T1000 (cell line): ENCODE measurements around the gene RDH16.

Experiments used
- DNase-seq: peaks from one replicate; lab custom pipeline; 2025; ENCODE audit warnings: mixed read lengths; lab: John Stamatoyannopoulos, UW

The RDH16 gene

GRCh38 chr12:56957229-56958052 lies at the start of gene RDH16:
Gene RDH16 (minus strand): TSS chr12:56957608. CDS start chr12:56957462, 146 bp downstream.
- no peak for DNase-seq

GRCh38 chr12:57006809-57007475 lies 49.5 kb upstream of the RDH16 start:
- no peak for DNase-seq

GRCh38 chr12:57005980-57006808 lies 48.8 kb upstream of the RDH16 start, which contains the start of gene ZBTB39:
Gene ZBTB39 (minus strand): TSS chr12:57006546. CDS start chr12:57004917, 1,629 bp downstream.
- peak; percentile 36 for DNase-seq

- no peak for DNase-seq
These were observed 47.2 kb upstream of the RDH16 start for GRCh38 chr12:57004651-57005050.

GRCh38 chr12:57003395-57003794 lies 46.0 kb upstream of the RDH16 start:
- no peak for DNase-seq

DNA sequence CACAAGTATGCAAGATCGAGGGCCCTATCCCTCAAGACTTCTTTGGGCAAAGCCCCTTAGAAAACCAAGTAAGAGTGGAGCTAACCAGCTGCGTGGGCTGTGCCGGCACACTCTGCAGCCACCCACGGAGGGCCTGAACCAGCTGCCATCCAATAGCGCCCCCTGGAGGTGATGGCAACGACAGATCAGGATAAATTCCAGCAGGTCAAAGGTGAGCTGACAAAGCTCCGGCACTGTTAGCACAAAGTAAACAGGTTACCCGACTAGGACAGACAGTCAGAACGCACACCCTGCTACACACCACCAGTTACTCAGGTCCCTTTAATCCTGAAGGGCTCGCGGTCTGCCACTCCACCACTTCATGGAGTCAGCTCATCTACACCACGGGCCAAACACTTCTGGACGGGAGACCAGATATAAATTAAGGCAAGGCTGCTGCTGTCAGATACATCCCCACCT lies 44.1 kb upstream of the RDH16 start:
- no peak for DNase-seq

- DNase-seq, result no peak
These were observed 43.0 kb upstream of the RDH16 start for GRCh38 chr12:57000393-57000792.

- DNase-seq, result no peak
These were observed 42.0 kb upstream of the RDH16 start for GRCh38 chr12:56999456-56999855.

DNA sequence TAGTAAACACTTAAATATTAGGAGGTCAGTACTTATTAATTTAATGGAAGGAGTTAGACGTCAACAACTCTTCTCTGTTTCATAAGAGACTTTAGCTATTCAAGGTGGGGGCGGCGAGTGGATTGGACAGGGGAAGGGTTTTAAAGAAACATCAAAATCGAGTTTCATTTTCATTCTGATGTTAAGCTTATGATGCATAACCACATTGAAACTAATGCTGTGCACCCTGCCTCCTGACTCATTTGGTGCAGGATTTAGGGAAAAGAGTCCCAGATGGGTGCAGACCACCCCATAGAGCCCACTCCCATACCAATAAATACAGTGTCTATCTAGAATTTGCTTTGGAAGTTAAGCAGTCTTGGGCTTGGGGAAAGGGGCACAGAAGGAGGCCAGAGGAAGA lies 41.6 kb upstream of the RDH16 start:
- DNase-seq, result no peak

DNA sequence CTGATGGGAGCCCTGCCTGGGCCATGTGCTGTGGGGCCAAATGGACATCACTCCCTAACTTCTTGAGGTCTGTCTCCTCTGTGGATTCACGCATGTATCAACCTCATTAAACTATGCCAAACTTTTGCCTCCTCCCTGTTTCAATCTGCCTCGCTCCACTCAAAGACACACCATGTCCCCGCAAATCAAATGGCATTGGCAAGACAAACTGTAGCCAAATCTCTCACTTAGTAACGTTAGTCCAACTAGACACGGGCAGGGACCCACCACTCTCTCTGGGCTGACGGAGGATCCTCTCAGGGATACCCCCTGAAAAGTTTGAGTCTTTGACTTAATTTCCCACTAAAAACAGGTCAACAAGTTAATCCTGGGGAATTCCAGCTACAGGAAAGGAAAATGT lies 40.9 kb upstream of the RDH16 start:
- no peak for DNase-seq

DNA sequence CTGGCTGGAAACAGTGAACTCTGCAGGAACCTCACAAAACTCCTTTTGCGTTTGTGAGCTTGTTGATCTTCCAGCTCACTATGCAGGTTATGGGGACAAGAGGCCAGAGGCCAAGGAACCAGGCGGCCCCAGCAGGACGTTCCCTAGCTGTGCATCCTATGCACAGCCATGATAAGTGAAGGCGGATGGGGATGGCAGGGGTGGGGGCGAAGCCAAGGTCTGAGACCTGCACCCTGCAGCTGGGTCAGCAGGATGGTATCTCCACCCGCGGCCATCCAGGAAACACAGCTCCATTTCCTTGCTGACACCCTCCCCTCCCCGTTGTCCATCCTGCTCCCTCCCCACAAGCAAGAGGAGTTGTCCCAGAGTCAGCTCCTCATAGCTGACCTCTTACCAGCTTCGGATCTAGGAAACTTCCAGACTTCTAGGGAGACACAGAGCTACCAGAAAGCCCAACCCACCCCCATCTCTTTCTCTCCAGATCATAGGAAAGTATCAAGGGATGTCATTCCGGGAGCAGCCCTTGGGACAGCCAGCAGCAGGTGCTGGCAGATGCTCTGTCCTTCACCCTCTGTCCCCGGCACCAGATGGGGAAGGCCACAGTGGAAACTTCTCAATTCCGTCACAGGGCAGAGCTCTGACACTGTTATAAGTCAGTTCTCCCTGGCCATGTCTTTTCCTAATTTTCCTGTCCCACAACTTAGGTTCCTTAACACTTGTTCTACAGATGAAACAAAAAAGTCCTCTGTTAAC lies 39.6 kb upstream of the RDH16 start:
- no peak for DNase-seq

- no peak for DNase-seq
These were observed 38.6 kb upstream of the RDH16 start for GRCh38 chr12:56995930-56996496.

DNA sequence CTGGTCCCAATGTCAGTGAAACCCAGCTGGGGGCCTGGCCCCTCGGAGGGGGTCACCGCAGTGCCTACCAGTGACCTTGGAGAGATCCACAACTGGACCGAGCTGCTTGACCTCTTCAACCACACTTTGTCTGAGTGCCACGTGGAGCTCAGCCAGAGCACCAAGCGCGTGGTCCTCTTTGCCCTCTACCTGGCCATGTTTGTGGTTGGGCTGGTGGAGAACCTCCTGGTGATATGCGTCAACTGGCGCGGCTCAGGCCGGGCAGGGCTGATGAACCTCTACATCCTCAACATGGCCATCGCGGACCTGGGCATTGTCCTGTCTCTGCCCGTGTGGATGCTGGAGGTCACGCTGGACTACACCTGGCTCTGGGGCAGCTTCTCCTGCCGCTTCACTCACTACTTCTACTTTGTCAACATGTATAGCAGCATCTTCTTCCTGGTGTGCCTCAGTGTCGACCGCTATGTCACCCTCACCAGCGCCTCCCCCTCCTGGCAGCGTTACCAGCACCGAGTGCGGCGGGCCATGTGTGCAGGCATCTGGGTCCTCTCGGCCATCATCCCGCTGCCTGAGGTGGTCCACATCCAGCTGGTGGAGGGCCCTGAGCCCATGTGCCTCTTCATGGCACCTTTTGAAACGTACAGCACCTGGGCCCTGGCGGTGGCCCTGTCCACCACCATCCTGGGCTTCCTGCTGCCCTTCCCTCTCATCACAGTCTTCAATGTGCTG lies 38.0 kb upstream of the RDH16 start:
- no peak for DNase-seq

GRCh38 chr12:56994231-56994746 lies 36.9 kb upstream of the RDH16 start:
- DNase-seq, result no peak

DNA sequence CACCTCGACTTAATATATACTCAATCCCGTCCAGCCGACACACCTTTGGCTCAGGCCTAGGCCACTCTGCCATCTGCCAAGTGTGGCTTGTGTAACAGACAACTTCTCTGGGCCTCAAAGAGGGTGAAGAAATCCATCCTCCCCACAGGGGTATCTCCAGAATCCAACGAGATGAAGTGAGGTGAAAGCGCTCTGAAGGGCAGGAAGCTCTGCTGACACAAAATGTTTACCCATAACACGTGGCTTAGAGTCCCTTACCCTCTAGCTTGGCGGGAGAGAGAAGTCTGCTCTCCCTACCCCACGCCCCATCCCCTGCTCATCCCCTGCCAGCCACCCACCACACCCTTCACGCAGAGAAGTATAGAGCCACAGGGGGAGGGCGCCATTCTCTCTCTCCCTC lies 35.9 kb upstream of the RDH16 start:
- no peak for DNase-seq

DNA sequence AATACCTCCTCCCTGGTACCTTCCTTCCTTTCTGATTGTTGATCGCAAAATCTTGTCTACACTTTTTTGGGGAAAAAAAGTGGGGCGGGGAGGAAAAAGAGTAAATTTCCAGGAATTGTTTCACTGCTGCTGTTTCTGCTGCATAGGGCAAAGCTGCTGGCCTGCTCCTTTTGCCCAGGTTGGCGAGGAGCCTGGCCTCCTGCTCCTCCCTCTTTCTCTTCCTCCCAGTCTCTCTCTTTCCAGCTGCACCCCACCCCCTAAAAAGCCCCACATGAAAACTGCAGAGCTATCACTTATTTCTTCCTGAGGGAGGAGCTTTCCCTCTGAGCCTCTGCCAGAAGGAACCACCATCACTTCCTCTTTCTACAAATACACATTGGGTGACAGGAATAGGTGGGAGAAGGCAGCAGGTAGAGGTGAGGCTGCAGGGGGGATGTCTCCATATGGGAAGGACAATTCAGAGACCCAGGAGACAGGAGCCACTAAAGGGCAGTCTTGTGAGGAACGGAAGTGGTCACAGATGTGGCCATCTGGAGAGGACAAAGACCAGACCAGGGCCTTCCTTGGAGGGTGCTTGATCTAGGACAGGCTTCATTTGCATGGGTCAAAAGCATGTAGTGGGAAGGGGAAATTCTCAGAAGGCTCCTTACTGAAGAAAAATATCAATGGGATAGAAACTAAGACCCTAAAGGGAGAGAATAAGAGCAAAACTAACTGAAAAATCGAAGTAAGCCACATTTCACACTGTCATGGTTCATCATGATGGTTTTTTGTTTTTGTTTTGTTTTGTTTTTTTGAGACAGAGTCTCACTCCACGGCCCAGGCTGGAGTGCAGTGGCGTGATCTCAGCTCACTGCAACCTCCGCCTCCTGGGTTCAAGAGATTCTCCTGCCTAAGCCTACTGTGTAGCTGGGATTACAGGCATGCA lies 34.2 kb upstream of the RDH16 start:
- DNase-seq, result no peak

DNA sequence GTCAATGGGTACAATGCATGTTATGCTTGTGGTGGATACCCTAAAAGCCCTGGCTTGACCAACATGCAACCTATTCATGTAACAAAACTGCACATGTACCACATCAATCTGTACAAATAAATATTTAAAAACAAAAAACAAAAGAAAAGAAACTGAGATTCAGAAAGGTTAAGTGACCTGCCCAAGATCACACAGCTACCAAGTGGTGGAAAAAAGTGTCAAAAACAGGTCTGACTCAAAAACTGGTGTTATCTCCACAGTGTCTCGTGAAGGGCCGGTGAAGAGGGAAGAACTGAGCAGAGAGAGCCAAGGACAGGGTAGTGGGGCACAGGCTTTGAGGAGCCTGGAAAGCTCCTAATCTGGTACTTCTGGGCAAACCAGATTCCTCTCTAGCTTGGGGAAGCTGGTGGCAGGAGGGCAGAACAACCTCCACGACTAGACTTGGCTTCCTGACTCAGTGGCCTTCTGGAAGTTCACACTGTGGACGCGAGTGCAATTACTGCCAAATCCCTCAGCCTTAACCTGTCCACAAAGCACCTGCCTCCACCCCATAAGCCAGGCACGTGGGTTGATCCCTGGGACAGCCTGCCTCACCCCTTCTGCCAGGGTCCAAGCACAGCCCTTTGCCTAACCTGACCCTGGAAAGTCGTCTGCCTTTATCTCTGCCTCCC lies 33.4 kb upstream of the RDH16 start:
- DNase-seq, result no peak

DNA sequence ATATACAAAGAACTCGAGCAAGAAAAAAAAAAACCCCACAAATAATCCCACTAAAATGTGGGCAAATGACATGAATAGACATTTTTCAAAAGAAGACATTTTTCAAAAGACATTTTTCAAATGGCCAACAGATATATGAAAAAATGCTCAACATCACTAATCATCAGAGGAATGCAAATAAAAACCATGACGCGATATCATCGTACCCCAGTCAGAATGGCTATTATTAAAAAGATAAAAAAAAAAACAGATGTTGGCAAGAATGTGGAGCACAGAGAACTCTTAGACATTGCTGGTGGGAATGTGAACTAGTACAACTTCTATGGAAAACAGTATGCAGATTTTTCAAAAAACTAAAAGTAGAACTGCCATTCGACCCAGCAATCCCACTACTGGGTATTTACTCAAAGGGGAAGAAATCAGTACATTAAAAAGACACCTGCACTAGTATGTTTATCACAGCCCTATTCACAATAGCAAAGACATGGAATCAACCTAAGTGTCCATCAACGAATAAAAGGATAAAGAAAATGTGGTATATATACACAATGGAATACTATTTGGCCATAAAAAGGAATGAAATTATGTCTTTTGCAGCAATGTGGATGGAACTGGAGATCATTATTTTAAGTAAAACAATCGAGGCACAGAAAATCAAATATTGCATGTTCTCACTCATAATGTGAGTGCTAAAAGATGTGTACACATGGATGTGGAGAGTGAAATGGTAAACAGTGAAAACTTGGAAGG lies 32.6 kb upstream of the RDH16 start:
- no peak for DNase-seq
